HG03521 (cell line): ENCODE results near the gene MSMB.
"Not testable (repeated sequence)": the region's sequence is repeated elsewhere in the genome, so short reads cannot be mapped to it uniquely, and the experiment has no call there.

ENCODE experiments used
- ATAC-seq: cut with Tn5 transposase; IDR thresholded peaks from one replicate; pipeline ENCODE4 v1.9.1; 2021; ENCODE audit warnings: mild to moderate bottlenecking, moderate library complexity; ENCODE audit not compliant: unreplicated experiment

Gene MSMB, protein sequence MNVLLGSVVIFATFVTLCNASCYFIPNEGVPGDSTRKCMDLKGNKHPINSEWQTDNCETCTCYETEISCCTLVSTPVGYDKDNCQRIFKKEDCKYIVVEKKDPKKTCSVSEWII

DNA sequence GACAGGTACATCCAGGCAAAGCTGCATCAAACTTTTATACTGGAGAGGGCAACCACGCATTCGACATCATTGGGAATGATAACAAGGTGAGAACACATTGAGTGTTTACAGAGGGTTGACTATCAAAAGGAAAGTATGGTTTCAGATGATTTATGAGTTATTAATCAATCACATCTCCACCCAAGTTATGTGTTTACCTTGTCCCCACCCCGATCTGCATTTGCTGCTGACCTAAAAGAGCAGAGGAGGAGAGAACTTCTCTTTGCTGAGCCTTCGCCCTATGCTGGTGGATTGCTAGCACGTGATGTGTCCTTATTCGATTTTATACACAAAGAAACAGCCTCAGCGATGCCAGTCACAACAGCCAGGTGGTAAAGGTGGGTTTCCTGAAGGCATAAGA, at the start of gene MSMB:
TSS of gene MSMB (minus strand) at position 9 of the 400 bp plus-strand sequence. CDS start 32 bp downstream, outside the sequence.
- ATAC-seq: no peak

DNA sequence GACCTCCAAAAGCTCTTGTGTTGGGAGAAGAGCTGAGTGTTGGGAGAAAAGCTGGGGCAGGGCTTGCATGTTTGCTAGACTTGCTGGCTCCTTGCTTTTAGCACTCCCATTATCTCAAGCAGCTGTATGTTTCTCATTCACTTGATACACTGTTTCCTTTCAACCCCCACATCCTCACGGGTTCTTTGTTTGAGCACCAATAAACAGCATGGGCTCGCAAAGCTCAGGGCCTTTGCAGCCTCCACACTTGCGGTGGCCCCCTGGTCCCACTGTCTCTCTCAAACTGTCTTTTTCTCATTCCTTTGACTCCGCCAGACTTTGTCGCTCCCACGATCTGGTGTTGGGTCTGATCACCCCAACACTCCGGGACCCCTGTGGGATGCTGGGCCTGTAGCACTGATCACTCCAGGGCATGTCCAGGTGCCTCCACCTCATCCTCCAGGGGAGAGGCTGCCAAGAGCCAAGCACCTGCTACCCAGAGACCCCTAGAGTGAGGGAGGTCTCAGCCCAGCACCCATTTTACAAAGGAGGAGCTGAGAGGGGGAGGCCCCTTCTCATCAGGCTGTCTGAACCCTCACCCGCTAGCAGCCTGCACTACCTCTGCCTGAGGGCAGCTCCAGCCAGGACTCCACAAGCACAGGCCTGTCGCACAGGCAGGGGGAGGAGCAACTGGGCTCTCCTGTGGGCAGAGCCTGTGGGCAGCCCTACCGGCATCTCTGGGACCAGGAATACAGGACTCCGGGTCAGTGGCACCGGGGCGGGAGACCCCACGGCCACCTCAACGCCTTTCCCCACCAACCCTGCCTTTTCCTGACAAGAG, 49.1 kb upstream of the MSMB start:
- ATAC-seq: no peak

DNA sequence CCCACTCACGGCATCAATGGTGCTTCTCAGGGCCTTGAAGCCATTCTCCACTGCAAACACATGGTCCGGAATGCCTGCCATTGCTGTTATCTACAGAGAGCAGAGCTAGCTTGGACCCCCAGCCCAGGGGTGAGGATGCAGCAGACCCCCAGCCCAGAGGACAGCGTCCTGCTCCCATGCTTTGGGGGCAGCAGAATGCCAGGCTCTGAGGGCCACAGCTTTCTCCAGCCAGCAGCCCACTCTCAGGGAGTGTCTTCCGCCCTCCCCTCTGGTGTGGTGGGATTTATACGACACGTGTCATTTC, 48.1 kb upstream of the MSMB start:
- ATAC-seq: no peak

DNA sequence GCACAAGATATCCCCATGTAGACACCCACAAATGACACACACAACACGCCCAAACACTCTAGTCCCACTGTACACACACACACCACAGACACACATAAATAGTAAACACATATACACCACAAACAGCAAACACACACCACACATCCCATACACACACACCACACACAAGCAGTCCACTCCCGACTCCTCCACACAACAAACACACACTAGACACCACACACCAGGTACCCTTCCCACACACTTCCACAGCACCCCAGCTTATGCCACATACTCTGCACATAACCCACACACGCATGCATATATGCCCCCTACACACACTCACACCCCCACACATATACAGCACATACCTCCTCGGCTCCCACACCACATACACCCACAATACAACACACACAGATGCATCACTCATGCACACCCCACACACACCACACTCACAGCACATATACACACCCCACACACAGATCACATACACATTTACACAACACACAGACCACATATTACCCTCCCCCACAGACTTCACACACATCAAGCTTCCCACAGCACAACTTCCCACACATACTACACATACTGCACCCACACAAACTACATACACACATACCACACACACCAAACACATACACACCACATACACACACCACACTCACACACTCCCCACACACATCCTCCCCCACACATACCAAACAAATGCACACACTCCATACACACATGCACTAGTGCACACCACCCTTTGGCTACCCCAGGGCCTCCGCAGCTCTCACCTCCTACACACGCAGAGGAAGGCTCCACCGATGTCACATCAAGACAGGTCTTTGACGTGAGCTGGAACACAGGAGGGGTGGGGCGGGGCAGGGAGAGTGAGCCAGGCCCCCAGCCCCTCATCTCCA, 47.5 kb upstream of the MSMB start:
- not testable (repeated sequence) for ATAC-seq

DNA sequence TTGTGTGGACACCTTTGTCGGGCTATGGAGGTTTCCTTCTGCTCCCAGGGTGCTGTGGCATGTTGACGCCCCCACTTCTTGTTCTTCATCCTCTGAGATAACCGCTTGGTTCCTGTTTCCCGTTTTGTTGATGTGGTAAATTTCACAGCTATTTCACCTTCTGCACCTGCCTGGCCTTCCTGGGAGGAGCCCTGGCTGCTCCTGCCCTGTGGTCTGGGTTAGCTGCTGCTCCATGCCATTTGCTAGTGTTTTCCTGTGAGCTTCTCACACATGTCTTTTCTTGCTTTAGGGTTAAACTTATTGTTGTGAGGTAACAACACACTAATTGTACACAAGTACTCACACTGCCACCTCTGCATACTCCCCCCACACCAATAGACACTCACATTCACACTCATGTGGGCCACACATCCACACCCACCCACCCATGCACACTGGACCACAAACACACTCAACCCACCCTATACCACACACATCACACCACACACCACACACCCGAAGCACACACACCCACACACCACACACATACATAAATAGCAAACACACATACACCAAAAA, 46.5 kb upstream of the MSMB start:
- no peak for ATAC-seq

DNA sequence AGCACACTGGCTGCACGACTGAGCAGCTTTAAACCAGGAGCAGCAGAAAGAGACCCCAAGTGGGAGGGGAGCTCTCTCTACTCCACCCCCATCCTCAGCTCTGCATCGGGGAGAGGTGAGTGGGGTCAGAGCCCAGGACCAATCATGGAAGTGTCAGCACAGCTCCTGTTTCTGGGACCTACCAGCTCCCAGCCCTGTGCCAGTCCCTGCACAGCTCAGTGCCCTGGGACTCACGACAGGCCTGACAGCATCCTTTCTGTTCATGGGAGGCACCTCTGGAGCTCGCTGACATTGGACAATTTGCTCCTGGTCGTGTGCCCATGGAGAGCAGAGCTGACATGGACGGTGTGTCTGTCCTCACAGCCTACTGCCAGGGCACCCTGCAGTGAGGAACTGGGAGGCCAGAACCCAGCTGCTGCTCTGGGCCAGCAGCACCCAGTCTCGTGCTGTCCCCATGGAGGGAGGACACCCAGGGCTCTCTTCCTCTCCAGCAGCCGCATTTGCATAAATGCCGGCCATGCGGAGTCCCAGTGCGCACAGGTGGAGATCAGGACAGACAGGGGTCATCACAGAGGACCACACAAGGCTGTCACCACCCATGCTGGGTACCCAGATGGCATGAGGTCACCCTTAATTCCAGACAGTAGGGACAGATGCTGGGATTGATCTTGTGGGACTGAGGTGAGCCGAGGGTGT, 45.9 kb upstream of the MSMB start:
- ATAC-seq: no peak

DNA sequence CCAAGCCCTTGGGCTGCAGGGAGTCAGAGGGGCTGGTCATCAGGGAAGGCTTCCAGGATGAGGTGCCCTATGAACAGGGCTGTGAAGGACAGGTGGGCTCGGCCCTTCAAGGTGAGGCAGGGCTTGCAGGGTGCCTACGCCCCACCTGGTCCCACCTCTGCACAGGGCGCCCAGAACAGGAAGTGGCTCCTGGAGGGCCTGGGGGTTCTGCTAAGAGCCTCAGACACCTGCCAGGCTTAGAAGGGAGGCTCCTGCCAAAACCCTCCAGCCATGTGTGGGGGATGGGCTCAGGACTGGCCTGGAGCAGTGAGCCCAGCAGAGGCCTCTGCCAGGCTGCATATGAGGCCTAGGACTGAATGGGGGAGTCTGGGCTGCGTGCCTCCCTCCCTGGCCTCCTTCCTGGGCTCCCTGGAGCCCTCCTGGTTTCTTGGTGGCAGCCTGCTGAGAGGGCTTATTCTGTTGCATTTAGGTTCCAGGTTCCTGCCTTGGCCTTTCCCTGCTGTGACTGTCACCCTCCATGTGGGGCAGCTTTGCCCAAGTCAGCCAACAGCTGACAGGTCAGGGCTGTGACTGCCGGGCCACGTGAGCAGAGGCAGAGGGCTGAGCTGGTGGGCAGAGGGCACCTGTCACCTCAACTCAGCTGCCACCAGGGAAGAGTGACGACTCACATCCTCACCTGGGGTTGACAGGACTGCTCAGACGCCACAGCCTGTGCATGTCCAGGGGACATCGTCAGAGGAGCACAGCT, 45.2 kb upstream of the MSMB start:
- no peak for ATAC-seq

DNA sequence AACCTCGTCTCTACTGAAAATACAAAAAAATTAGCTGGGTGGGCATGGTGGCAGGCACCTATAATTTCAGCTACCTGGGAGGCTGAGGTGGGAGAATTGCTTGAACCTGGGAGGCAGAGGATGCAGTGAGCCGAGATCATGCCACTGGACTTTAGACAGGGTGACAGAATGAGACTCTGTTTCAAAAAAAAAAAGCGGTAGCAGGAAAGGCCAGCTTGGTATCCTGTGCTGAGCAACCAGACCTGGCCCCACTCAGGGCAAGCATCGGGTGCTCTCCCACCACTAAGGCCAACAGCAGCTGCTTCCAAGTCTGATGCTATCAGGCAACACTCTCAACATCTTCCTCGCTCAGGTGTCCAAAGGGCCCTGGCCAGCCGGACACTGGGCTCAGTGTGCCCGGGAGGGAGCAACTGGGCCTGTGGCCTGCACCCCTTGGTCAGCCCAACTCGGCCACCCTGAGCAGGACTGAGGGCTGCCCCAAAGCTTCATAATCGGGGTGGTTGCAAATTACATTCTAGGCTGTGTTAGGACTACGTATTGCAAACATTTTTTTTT, 44.3 kb upstream of the MSMB start:
- no peak for ATAC-seq

DNA sequence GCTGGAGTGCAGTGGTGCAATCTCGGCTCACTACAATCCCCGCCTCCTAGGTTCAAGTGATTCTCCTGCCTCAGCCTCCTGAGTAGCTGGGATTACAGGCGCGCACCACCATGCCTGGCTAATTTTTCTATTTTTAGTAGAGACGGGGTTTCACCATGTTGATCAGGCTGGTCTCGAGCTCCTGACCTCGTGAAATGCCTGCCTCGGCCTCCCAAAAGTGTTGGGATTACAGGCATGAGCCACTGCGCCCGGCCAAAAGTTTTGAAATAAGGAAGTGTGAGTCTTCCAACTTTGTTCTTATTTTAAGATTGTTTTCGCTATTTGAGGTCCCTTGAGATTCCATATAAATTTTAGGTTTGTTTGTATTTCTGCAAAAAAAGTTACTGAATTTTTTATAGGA, 41.3 kb upstream of the MSMB start:
- ATAC-seq: not testable (repeated sequence)

DNA sequence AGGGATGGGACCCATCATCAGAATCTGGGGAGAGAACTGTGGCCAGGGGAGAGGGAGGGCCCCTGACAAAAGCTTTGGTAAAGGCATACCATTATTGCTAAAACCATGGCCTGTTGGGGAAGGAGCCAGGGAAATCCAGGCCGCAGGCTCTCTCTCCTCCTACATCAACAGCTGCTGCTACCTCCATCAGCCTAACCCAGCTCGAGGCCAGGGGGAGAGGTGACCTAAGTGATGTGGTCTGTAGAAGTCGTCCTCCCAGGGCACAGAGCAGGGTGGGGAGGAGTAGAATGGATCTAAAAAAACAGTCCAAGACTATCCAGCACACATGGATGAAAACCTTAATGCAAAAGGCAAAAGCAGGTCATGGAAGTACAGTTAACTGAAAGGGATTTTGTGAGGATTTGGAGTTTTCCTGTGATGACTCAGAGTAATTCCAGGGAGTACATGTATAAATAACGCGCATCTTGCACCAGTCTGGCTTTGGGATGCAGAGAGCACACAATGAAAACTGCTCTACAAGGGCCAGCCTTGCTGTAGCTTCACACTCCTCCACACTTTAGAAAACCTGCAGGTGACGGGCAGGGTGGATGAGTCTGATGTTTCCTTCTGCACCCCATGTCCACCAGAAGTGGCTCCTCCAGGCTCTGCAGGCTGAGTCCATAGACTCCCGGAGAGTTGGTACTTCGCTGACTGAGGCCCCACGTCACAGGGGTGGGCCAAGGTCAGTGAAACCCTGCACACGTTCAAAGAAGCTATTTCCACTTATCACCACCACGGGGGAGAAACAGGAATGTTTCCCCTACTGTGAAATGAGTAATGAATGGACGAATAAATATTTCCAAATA, 38.5 kb upstream of the MSMB start:
- ATAC-seq: no peak

DNA sequence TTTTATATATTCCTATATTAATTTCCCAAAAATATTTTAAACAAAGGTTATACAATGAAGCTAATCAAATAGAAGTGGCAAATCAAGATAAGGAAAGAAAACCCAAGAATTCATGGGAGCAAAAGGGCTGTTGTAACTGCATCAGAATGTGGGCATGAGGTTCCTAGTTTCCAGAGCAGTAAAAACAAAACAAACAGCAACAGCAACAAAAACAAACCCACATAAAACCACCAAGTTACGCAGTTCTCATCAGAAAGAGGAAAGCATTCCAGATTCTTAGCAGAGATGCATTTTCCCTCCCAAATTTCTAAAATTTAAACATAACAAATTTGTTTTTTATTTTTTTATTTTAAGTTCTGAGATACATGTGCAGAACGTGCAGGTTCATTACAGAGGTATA, 34.8 kb upstream of the MSMB start:
- no peak for ATAC-seq

DNA sequence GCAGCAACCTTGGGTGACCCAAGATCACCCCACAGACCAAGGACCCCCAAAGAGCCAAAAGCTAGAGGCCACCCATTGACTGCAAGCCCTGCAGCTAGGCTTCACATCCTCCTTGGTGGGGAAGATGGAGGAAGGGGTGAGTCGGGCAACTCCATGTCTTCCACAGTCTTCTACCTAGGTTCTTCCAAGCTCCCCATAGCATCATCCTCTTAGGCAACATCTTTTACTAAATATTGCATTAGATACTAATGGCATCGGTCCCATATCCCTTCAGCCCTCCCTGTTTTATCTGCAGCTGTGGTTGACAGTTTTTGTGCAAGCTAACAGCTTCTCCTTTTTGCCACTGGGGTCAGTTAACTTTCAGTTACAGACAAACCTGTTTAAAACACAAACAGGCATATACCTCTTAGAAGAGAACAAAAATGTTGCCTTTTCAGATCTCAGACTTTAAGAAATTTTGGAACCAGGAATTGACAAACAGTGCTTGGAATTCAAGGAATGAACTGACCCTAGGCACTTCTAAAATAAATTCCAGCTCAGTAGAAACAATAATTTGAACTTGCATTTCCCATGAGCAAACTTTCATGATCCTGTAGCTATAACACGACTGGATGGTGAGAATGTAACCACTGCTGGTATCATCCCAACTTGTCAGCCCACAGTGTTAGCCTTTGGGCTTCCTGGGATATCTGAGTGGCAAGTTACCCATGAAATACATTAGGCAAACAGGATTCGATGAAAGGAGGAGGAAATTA, 33.9 kb upstream of the MSMB start:
- no peak for ATAC-seq

DNA sequence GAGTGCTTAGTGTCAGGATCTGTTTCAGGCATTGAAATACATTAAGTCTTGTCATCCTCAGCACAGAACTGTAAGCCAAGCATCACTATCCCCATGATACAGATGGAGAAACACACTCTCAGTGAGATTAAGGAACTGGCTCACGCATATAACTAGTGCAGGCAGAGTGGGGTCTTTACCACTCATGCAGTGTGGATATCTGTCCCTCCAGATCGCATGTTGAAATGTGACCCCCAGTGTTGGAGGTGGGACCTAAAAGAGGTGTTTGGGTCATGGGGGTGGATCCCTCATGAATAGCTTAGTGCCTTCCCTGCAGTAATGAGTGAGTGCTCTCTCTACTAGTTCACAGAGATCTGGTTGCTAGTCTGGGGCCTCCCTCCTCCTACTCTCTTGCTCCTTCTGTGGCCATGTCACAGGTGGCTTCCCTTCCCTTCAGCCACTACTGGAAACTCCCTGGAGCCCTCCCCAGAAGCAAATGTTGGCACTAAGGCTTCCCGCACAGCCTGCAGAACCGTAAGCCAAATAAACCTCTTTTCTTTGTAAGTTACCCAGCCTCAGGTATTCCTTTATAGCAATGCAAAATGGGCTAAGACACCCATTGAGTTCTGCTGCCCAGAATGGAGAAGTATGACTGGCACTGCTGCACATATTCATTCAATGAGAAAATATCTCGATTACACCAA, 31.8 kb upstream of the MSMB start:
- no peak for ATAC-seq

DNA sequence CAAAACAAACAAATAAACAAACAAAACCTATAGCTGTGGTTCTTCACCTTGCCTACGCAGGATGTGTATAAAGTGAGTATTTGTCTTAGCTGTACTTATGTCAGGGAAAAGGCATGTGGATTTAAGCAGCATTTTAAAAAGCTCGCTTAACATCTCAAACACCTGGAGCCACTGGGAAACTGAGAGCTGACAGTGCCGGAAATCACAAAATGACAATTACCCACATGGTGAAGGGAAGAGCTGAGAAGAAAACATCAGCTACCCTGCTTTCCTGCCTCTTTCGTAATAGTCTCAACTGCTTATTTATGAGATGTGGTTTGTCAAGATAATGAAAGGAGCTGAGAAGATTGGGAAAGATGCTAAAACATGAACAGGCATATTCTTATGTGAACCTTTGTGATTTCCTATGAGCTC, 31.1 kb upstream of the MSMB start:
- ATAC-seq: no peak

DNA sequence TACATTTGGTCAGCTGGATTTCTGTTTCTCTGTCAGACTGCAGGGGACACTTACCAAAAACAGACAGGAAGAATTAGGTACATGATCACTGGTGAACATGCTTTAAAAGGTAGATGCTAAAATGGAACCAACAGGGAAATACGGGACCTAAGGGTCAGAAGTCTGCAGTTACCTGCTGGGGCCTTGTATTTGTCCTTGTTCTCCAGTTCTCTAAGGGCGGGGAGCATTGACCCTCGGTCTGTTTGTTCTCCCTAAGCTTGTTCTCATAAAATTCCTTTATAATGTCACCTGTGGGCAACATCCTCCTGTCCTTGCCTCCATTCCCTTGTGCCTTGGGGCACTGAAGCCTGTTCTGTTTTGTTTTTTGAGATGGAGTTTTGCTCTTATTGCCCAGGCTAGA, 29.8 kb upstream of the MSMB start:
- no peak for ATAC-seq

DNA sequence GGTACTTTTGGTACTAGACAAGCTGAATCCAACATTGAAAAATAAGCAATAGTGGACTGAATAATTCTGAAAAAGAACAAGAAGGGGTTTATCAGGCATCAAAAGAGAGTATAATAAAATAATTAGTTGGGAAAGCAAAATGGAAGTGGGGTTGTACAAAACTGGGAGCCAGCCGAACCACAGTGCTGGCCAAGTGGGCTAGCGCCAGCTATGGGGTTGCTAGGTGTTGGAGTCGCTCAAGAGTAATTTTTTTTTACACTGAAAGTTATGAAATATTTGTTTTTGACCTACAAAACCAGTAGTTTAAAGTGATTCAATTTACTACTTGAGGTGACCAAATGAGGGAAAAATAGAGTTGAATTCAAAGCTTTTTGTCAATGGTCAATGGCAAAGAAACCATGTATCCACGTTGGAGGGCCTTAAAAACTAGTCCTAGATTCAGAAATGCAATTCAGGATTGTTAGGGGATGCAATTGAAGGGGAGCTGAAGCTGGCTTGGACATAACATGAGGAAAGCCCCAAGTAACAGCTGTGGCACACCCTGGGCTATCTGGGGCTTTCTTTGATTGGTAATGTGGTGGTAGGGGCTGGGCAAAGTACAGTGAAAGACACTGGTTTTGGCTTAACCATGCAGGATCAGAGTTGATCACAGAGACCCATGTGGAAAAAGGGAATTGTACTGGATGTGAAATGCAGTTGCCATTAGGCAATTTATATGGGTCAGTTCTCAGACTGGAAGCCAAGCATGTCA, 28.3 kb upstream of the MSMB start:
- ATAC-seq: no peak

DNA sequence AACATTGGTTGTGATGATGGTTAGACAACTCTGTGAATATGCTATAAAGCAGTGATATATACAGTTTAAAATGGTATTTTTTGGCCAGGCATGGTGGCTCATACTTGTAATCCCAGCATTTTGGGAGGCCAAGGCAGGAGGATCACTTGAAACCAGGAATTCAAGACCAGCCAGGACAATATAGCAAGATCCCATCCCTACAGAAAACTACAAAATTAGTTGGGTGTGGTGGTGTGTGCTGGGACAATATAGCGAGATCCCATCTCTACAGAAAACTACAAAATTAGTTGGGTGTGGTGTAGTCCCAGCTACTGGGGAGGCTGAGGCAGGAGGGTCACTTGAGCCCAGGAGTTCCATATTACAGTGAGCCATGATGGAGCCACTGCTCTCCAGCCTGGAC, 27.5 kb upstream of the MSMB start:
- no peak for ATAC-seq
